ENCODE measurements around the gene SGO2.
A peak's percentile ranks its signal among the peaks of the same experiment; 100 is the strongest.
"Not testable (repeated sequence)": the region's sequence is repeated elsewhere in the genome, so short reads cannot be mapped to it uniquely, and the experiment has no call there.

Gene SGO2

DNA sequence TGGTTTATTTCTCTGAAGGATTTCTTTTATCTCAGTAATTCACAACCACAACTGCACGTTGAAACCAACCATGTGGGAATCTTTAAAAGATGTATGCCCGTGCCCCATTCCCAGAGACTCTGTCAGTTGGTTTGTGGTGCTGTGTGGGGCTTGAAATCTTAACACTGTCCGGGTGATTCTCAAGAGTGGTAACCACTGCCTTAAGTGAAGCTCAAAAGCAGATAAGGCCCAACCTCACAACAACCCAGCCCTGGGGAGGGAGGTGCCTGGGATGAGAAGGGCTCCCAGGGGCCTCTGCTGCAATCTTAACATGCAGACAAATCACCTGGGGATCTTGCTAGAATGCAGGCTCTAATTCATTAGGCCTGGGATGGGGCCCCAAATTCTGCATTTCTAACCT is 73.2 kb downstream of the SGO2 start:
- no peak for DNase-seq

DNA sequence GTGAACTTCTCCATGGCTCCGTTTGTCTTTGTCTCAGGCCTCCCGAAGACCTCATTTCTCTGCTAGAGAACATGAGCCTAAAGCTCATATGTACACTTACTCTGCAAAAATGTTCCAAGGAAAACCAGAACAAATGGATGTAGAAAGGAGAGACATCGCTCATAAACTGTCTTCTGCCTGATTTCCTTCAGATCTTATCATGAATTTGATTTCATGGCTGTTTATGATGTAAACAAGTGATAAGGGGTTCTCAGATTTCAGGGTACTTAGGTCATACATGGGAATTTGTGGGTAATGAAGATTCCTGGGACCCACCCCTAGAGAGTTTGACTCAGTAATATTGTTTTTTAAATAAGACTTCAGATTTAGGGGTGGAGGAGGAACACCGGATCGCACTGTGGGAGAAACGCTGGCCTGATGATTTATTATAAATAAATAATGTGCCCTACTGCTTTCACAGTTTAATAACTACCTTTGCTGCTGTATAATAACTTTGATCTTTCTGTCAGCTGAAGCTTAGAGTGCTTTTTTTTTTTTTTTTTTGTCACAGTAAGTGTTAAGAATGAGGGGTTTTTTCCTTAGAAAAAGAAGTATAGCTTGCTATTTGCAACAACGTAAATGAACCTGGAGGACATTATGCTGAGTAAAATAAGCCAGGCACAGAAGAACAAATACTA is 74.7 kb downstream of the SGO2 start:
- no peak for DNase-seq

DNA sequence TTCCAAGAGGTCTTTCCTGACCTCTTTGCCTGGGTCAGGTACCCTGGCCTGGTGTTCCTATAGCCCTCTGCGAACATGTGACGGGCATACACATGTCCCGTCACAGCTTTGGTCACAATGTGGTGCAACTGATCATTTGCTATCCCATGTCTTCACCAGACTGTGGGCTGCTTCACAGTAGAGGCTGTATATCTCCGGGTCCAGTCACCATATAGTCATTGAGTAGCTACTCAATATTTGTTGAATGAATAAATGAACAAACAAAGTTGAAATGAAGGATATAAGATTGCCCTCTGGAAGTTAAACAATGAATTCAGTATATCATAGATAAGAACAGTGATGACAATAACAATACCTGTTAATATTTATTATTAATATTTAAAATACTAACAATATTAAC is 76.6 kb downstream of the SGO2 start:
- DNase-seq = no peak

- no peak for DNase-seq
These were observed 78.0 kb downstream of the SGO2 start for GRCh38 chr2:200603972-200604371.

- DNase-seq = no peak
These were observed 78.7 kb downstream of the SGO2 start for GRCh38 chr2:200604571-200605255.

DNA sequence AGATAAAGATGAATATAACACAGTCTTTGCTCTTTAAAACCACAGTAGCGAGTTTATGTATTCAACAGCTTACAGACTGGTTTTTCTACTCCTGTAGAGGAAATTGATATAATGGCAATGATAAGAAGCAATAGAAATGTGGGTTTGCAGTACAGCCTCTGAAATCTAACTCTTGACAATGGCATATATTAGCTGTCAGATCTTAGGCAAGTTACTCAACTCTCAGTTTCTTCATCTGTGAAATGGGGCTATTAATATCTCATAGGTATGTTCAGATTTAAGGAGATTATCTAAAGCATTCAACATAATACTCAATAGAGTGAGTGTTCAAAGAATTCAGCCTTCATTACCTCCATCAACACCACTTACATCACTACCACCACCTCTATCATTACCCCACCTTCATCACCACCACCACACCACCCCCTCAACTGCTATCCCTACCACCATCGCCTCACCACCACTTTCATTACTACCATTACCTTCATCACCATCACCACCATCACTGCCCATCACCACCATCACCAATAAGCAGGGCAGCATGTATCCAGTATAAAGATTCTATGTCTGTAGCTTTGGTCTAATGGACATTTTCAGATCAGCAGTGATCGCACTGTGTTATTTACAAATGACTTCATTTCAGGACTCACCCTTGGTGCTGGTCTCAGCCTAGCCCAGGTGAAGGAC is 82.5 kb downstream of the SGO2 start:
- no peak for DNase-seq

DNA sequence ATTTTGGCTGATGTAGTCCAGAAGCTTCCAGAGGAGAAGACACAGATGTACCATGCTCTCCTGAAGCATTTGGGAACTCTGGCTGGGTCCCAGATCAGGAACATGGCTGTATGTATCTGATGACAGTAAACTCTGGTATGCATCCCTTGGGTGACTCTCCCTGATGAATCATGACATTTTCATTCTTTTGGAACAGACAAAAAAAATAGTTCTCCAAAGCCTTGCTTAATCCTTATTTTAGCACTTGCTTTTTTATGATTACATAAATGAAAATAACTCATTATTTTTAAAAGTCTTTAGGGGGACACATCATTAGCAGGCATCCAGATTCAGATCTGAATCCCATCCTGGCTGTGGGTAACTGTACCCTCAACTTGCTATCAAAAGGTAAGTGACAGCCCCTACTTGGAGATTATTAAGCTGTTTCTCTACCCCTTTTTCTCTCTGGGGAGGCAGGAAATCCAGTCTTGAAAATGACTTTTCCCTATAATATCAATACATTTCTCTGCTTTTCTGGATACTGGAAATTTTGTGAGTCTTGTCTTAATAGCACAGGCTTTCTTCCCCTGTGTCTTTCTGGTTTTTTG is 83.1 kb downstream of the SGO2 start:
- DNase-seq = no peak

GRCh38 chr2:200610217-200610616 is 84.2 kb downstream of the SGO2 start:
- DNase-seq = not testable (repeated sequence)

GRCh38 chr2:200613692-200614091 is 87.7 kb downstream of the SGO2 start:
- DNase-seq = no peak

DNA sequence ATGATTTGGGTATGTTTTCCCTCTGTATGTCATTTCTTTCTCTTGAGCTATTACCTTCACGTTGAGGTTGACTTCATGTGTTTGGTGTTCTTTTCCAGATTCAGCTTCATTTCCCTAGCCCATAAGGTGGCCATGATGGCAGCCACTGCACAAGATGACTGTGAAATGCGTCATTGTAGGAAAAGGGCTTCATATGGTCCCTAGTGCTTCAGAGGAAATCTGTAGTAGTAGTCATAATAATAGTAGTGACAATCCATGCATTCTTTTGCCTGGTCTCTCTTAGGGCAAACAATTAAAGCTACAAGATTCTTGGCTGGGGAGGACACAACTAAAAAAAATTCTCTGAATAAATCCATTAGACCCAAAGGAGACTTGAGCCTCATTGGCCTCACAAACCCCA is 88.2 kb downstream of the SGO2 start:
- no peak for DNase-seq

GRCh38 chr2:200615247-200615646 is 89.2 kb downstream of the SGO2 start:
- no peak for DNase-seq

- no peak for DNase-seq
These were observed 90.2 kb downstream of the SGO2 start for GRCh38 chr2:200616193-200616592.

GRCh38 chr2:200616656-200617055 is 90.6 kb downstream of the SGO2 start:
- DNase-seq = no peak

- no peak for DNase-seq
These were observed 91.4 kb downstream of the SGO2 start for GRCh38 chr2:200617156-200618053.

DNA sequence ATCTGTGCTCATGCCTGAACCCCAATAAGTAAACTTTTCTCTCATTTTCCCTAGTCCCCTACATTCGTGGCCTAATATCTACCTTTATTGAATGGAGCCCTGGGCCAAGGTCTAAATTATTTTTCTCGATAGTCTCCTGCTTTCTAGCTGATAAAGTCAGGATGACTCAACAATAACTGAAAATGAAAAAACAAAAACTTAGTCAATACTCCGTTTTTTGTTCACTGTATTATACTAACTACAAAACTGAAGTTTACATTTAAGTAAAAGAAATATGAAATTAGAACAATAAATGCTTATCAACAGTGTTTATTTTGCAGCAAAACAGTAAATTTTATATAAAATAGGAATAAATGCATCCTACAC is 92.0 kb downstream of the SGO2 start:
- DNase-seq = peak; percentile 11

- peak; percentile 56 for DNase-seq
These were observed 92.6 kb downstream of the SGO2 start for GRCh38 chr2:200618590-200619021.

- DNase-seq = no peak
These were observed 93.3 kb downstream of the SGO2 start for GRCh38 chr2:200619279-200619678.

DNA sequence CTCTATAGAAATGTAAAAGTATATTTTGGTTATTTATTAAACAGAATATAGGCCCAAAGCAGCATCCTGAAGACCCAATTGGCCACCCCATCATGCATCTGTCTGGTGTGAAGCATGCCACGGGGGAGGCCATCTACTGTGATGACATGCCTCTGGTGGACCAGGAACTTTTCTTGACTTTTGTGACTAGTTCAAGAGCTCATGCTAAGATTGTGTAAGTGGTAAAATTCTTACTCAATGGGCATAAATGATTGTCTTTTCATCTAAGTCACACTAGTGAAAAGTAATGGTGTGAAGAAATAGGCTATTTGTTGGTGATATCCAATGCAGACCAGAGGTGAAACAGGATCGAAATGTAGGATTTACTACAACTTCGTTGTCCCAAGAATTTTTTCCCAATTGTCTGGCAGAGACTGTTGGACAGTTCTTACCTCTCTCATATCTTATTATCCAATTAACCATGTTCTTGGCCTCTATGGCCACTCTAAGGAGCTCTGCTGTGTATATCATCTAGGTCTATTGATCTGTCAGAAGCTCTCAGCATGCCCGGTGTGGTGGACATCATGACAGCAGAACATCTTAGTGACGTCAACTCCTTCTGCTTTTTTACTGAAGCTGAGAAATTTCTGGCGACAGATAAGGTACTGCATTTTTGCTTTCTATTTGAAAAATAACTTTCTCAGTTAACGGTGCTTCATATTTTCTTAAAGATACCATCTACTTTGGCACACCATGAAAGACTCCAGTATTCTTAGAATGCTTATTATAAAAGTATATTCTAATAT is 94.8 kb downstream of the SGO2 start:
- DNase-seq = no peak

DNA sequence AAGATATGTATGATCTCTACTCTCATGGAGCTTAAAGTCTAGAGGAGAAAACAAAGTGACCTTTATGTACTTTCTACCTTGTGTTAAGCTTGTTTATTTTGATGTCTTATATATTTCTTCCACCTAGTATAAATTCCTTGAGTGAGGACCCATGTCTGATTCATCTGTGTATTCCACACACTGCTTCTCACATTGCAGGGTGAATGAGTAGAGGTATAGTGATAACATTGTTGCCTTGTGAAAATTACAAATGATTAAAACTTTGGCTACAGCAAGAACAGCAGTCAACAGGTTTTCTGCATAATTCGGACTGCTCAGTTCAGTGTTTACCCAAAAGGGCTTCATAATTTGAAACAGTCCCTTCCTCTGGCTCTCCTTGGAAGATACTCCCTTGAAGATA is 96.1 kb downstream of the SGO2 start:
- DNase-seq = no peak

DNA sequence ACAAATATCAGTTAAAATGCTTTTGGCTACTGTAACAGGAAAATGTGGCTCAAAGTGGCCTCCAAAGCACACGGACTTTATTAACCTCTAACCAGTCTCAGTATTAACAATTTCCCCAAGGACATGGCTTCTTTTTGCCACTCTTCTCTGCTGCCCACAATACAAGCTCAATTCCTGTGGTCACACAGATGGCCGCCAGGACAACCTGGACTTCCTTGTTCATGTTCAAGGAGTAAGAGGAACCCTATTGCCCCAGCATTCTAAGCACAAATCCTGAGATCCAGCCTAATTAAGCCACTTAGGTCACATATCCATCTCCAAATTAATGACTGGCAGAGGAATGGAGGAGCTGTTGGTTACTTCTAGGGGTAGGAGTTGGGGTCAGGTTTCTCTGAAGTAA is 98.0 kb downstream of the SGO2 start:
- no peak for DNase-seq

DNA sequence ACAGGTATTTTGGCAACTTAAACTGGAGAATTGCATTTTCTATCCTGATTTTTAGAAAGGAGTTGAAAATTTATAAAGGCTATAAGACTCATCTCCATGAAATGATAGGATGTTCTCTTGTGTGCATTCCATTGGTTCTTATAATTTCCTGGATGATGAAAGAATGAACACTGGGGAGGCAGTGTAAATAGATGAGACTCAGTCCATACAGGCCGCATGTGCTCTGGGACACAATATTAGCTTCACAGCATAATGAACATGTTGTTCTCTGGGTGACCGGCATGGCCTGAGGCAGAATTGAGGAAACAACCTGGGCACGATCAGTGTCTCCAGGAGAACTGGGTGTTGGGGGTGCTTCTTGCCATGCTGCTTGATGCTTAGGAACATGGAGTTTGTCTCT is 98.7 kb downstream of the SGO2 start:
- no peak for DNase-seq

GRCh38 chr2:200625282-200625681 is 99.3 kb downstream of the SGO2 start:
- no peak for DNase-seq
